Osteoblast (primary cell): Measurements from ENCODE around the gene UNK. TPM values are rescaled to one million over a fixed set of nuclear protein-coding genes. Genes with fewer than 3 reads are reported as not detected.

Experiments
- DNase-seq: peaks from one replicate; pipeline ENCODE4 v3.0.0; 2011; ENCODE audit warnings: low spot score, mixed read lengths; ENCODE audit not compliant: insufficient read length; ENCODE audit errors: missing footprints
- H2AFZ ChIP-seq: 2 replicates; pipeline ENCODE4 v1.6.0; 2011; ENCODE audit warnings: mild to moderate bottlenecking, low read length
- H3K27ac ChIP-seq: 2 replicates; pipeline ENCODE4 v1.5.1; 2011; ENCODE audit warnings: mild to moderate bottlenecking, low read depth, low read length, moderate library complexity
- H3K27me3 ChIP-seq: 2 replicates; pipeline ENCODE4 v1.6.0; 2012; ENCODE audit warnings: mild to moderate bottlenecking, control low read depth, inconsistent platforms, low read length, moderate library complexity; ENCODE audit not compliant: insufficient read depth
- H3K36me3 ChIP-seq: 2 replicates; pipeline ENCODE4 v1.5.1; 2011; ENCODE audit warnings: mild to moderate bottlenecking, low read length, control low read depth, moderate library complexity; ENCODE audit not compliant: insufficient read depth
- H3K4me1 ChIP-seq: 2 replicates; pipeline ENCODE4 v1.5.1; 2011; ENCODE audit warnings: mild to moderate bottlenecking, low read length, control low read depth, moderate library complexity; ENCODE audit not compliant: insufficient read depth
- H3K4me2 ChIP-seq: 2 replicates; pipeline ENCODE4 v1.6.0; 2011; ENCODE audit warnings: mild to moderate bottlenecking, low read length; ENCODE audit not compliant: insufficient read depth
- H3K4me3 ChIP-seq: fragments of 200-600 bp; sonication (generic); 3 replicates; pipeline ENCODE4 v1.5.1; 2012; ENCODE audit warnings: mild to moderate bottlenecking, low read length, inconsistent platforms; ENCODE audit not compliant: insufficient read depth
- H3K79me2 ChIP-seq: 2 replicates; pipeline ENCODE4 v1.6.0; 2012; ENCODE audit warnings: mild to moderate bottlenecking, low read length, control low read depth, inconsistent platforms; ENCODE audit not compliant: insufficient read depth
- H3K9me3 ChIP-seq: 2 replicates; pipeline ENCODE4 v1.5.1; 2011; ENCODE audit warnings: low read depth, low read length, control low read depth
- H4K20me1 ChIP-seq: 2 replicates; pipeline ENCODE4 v1.6.0; 2012; ENCODE audit warnings: mild to moderate bottlenecking, low read length, control low read depth; ENCODE audit not compliant: insufficient read depth
- total RNA-seq: library from RNA; depleted of rRNA; stranded (reverse); fragments of >200 nt; gene quantifications from 2 replicates; pipeline ENCODE4 v1.2.3, GENCODE V29; 2012
- TF ChIP-seq, protein P1 (sequence below): IDR thresholded peaks from 2 replicates; pipeline ENCODE4 v1.5.1; 2011; ENCODE audit warnings: mild to moderate bottlenecking, low read depth, low read length, moderate library complexity; ENCODE audit errors: extremely low read depth

UNK gene
- total RNA-seq, 1 donor: 18.5 TPM

DNA sequence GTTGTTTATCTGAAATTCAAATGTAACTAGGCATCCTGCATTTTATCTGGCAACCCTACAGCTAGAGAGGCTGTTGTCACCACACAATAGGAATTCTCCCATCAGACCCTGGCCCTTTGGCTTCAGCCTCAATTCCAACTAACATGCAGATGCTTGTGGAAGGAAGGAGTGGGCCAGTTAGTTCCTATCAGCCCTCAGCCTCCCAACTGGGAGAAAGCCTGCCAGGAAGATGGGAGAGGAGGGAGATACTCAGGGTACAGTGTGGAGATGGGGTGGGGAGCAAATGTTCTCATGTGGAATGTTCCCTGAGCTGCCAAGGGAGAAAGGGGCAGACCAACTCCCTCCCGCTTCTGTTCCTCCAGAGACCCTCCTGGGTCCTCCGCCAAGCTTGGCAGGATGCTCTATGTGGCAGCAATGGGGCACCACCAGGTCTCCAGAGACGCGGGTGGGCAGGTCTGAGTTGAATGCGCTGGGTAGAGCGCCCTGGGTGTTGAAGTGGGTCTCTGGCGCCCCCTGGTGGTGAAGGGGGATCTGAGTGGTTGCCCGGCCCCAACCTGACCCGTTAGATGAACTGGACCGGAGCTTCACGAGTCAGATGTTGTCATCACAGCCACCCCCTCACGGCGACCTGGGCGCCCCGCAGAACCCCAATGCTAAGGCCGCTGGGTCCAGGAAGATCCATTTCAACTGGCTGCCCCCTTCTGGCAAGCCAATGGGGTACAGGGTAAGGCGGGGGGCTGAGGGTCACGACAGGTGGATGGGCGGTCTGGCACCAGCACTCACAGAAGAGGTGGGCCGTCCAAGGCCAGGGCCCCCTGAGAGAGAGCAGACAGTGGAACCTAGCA, 34.8 kb upstream of the UNK start:
- Histone ChIP-seq H3K4me1 (peaks cover 16% of the 10 kb centered on the region), H3K9me3 (no peaks in the 10 kb centered on the region), H4K20me1 (no peaks in the 10 kb centered on the region), H3K4me3 (peak overlapping the region; percentile 8), H2AFZ (peak overlapping the region; percentile 69), H3K27ac (no peak overlapping the region), H3K27me3 (no peaks in the 10 kb centered on the region), H3K36me3 (no peaks in the 10 kb centered on the region), H3K4me2 (peak overlapping the region; percentile 54), H3K79me2 (no peaks in the 10 kb centered on the region)
- DNase-seq: peak; percentile 99
- TF ChIP-seq, protein P1, sequence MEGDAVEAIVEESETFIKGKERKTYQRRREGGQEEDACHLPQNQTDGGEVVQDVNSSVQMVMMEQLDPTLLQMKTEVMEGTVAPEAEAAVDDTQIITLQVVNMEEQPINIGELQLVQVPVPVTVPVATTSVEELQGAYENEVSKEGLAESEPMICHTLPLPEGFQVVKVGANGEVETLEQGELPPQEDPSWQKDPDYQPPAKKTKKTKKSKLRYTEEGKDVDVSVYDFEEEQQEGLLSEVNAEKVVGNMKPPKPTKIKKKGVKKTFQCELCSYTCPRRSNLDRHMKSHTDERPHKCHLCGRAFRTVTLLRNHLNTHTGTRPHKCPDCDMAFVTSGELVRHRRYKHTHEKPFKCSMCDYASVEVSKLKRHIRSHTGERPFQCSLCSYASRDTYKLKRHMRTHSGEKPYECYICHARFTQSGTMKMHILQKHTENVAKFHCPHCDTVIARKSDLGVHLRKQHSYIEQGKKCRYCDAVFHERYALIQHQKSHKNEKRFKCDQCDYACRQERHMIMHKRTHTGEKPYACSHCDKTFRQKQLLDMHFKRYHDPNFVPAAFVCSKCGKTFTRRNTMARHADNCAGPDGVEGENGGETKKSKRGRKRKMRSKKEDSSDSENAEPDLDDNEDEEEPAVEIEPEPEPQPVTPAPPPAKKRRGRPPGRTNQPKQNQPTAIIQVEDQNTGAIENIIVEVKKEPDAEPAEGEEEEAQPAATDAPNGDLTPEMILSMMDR: peak; percentile 91

DNA sequence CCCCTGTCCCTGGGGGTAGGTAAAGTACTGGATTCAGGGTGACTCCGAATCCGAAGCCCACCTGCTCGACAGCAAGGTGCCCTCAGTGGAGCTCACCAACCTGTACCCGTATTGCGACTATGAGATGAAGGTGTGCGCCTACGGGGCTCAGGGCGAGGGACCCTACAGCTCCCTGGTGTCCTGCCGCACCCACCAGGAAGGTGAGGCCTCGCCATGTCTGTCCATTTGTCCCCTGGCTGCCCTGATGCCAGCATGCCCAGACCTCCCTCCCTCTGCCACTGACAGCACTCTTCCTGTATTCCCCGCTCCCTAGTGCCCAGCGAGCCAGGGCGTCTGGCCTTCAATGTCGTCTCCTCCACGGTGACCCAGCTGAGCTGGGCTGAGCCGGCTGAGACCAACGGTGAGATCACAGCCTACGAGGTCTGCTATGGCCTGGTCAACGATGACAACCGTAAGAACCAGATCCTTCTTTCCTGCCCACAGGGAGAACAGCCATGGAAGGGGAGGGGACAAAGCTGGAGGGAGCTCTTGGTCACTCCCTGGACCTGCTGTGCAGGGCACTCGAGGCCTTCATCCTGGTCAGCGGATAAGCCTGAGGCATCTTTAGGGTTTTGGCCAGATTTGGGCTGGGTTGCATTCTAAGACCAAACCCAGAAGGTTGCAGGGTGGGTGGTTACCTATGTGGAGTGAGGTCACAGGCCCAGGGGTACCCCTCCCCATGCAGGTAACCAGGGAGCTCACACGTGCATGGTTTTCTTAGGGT, 33.8 kb upstream of the UNK start:
- Histone ChIP-seq H3K79me2 (no peaks in the 10 kb centered on the region), H3K4me2 (no peak overlapping the region), H3K9me3 (no peaks in the 10 kb centered on the region), H2AFZ (no peak overlapping the region), H3K4me1 (peaks cover 16% of the 10 kb centered on the region), H3K27ac (no peak overlapping the region), H3K4me3 (no peak overlapping the region), H3K27me3 (no peaks in the 10 kb centered on the region), H3K36me3 (no peaks in the 10 kb centered on the region), H4K20me1 (no peaks in the 10 kb centered on the region)
- TF ChIP-seq, protein P1: no peak
- DNase-seq: peak; percentile 81

DNA sequence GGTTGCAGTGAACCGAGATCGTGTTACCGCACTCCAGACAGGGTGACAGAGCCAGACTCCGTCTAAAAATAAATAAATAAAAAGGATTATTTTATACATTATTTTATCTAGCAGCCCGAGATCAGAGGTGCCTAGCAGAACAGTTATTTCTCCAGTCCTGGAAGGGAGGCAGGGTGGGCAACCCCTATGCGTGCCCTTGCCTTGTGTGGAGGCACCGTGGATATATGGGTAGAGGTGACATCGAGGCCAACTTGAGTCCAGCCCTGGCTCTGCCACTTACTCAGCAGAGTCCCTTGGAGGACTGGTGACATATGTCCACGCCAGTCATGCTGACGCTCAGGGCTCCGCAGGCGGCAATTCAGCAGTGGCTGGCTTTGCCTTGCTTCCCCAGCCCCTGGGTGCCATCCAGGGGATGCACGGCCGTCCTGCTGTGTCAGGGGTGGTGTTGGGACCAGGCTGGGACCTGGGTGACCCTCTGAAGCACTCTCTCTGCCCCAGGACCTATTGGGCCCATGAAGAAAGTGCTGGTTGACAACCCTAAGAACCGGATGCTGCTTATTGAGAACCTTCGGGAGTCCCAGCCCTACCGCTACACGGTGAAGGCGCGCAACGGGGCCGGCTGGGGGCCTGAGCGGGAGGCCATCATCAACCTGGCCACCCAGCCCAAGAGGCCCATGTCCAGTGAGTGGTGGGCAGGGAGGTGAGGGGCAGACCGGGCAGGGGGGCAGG, 32.8 kb upstream of the UNK start:
- TF ChIP-seq, protein P1: no peak
- Histone ChIP-seq H3K27ac (no peak overlapping the region), H4K20me1 (no peaks in the 10 kb centered on the region), H3K9me3 (no peaks in the 10 kb centered on the region), H3K4me3 (no peak overlapping the region), H2AFZ (no peak overlapping the region), H3K79me2 (no peaks in the 10 kb centered on the region), H3K36me3 (no peaks in the 10 kb centered on the region), H3K27me3 (no peaks in the 10 kb centered on the region), H3K4me2 (no peak overlapping the region), H3K4me1 (peaks cover 16% of the 10 kb centered on the region)
- DNase-seq: peak; percentile 82
